K562 (cell line): ENCODE data around the gene LAMA2. TPM values are rescaled to one million over a fixed set of nuclear protein-coding genes. Genes with fewer than 3 reads are reported as not detected.

ENCODE experiments used
- ATAC-seq: fragments of 200-7000 bp; cut with Tn5 transposase; 3 replicates; pipeline ENCODE4 v1.9.1; 2020; ENCODE audit warnings: moderate library complexity
- BruUV-seq: library from RNA; stranded (reverse); fragments of 400-500 nt; replicated peaks from 2 replicates; lab custom pipeline; 2021; lab: Mats Ljungman, UMichigan
- CTCF ChIA-PET: fragments of 300-600 bp; formaldehyde crosslinking; extraction: SDS; loops from one replicate; lab custom pipeline; 2021; ENCODE audit warnings: low intra/inter-chr PET ratio; lab: Yijun Ruan, JAX
- POLR2A ChIA-PET: fragments of 300-600, 350-650 bp; sonication (Branson Sonifier 250); formaldehyde crosslinking; extraction: SDS; loops from one replicate; lab custom pipeline; 2021; ENCODE audit warnings: antibody characterized with exemption, inconsistent platforms; lab: Yijun Ruan, JAX
- DNase-seq, 4 experiments: peaks; one replicate each; pipeline versions ENCODE4 v3.0.0 to v3.0.0-alpha.2; 2011 to 2018; ENCODE audit warnings: low spot score in 3 of 4, mixed read lengths in 3 of 4; ENCODE audit errors: extremely low read depth in 1 of 4
- FAIRE-seq: peaks from 2 replicates; lab custom pipeline; 2011; peaks lifted over from hg19 to GRCh38; lab: Jason Lieb, UNC
- H2AFZ ChIP-seq: 2 replicates; pipeline ENCODE4 v1.6.0; 2011; ENCODE audit warnings: low read depth, low read length, control low read depth, inconsistent platforms
- H3K27ac ChIP-seq: fragments of 200-600 bp; 3 replicates; pipeline ENCODE4 v1.8.0; 2011; ENCODE audit warnings: low read depth, mild to moderate bottlenecking, control low read depth, inconsistent platforms, low read length, moderate library complexity, mixed read lengths; ENCODE audit errors: extremely low read depth
- H3K27me3 ChIP-seq, 2 experiments: fragments of 300-600 bp in 1 of 2; 2 replicates in 1 of 2; 3 replicates in 1 of 2; pipeline versions ENCODE4 v1.6.0 to v1.8.0; 2011; ENCODE audit warnings: inconsistent platforms in 2 of 2, low read length in 2 of 2, mild to moderate bottlenecking in 1 of 2, mixed read lengths in 1 of 2, moderate library complexity in 1 of 2; ENCODE audit not compliant: control insufficient read depth in 2 of 2, insufficient read depth in 2 of 2
- H3K36me3 ChIP-seq: fragments of 300-600 bp; 3 replicates; pipeline ENCODE4 v1.8.0; 2011; ENCODE audit warnings: mild to moderate bottlenecking, low read length, inconsistent platforms; ENCODE audit not compliant: control insufficient read depth, insufficient read depth
- H3K4me1 ChIP-seq, 2 experiments: fragments of 200-600 bp in 1 of 2; replicated peaks in 1 of 2; 2 replicates in 1 of 2; 3 replicates in 1 of 2; pipeline versions ENCODE4 v1.5.1 to v1.8.0; 2011; ENCODE audit warnings: inconsistent platforms in 2 of 2, low read length in 2 of 2, mild to moderate bottlenecking in 1 of 2, mixed read lengths in 1 of 2, moderate library complexity in 1 of 2; ENCODE audit not compliant: control insufficient read depth in 2 of 2, insufficient read depth in 2 of 2
- H3K4me2 ChIP-seq: 2 replicates; pipeline ENCODE4 v1.6.1; 2011; ENCODE audit warnings: low read length, control low read depth, inconsistent platforms, mixed read lengths; ENCODE audit not compliant: insufficient read depth
- H3K4me3 ChIP-seq: fragments of 200-600 bp; sonication (generic), shearing (Covaris generic); 2 replicates; pipeline ENCODE4 v1.5.1; 2016; ENCODE audit warnings: control low read depth, inconsistent platforms
- H3K79me2 ChIP-seq: fragments of 200-600 bp; 3 replicates; pipeline ENCODE4 v1.8.0; 2011; ENCODE audit warnings: low read length, inconsistent platforms; ENCODE audit not compliant: control insufficient read depth, insufficient read depth
- H3K9ac ChIP-seq, 2 experiments: 2 replicates each; pipeline versions ENCODE4 v1.6.0 to v1.6.1; 2011; ENCODE audit warnings: low read depth in 2 of 2, low read length in 2 of 2, control low read depth in 1 of 2, inconsistent platforms in 1 of 2, mild to moderate bottlenecking in 1 of 2, mixed read lengths in 1 of 2; ENCODE audit not compliant: insufficient read depth in 1 of 2
- H3K9me1 ChIP-seq: one replicate; pipeline ENCODE4 v1.6.0; 2011; ENCODE audit warnings: inconsistent platforms, mild to moderate bottlenecking, low read length, moderate library complexity; ENCODE audit not compliant: control insufficient read depth, insufficient read depth
- H3K9me3 ChIP-seq: replicated peaks from 2 replicates; pipeline ENCODE4 v1.5.1; 2011; ENCODE audit warnings: low read depth, low read length, inconsistent platforms; ENCODE audit not compliant: control insufficient read depth, insufficient read depth
- H4K20me1 ChIP-seq: replicated peaks from 2 replicates; pipeline ENCODE4 v1.6.1; 2011; ENCODE audit warnings: low read length, inconsistent platforms, mixed read lengths; ENCODE audit not compliant: control insufficient read depth, insufficient read depth
- BHLHE40 ChIP-seq: IDR thresholded peaks from 2 replicates; pipeline ENCODE4 v1.6.1; 2011; ENCODE audit warnings: low read length, improper control_type of control experiment
- CHD1 ChIP-seq: fragments of 200-600 bp; sonication (generic); IDR thresholded peaks from one replicate; pipeline ENCODE4 v1.6.1; 2012; ENCODE audit warnings: mild to moderate bottlenecking, moderate library complexity, low read length, inconsistent platforms
- FOXA1 ChIP-seq: fragments of 450-650 bp; IDR thresholded peaks from 2 replicates; pipeline ENCODE4 v1.6.1; 2016; ENCODE audit warnings: mild to moderate bottlenecking, borderline replicate concordance
- NCOA2 ChIP-seq, 2 experiments: fragments of 450-650 bp; IDR thresholded peaks; 2 replicates each; pipeline ENCODE4 v1.6.1; 2018; ENCODE audit warnings: mild to moderate bottlenecking in 2 of 2, moderate library complexity in 1 of 2; ENCODE audit not compliant: partially characterized antibody in 2 of 2
- PHB ChIP-seq: fragments of 250-450 bp; sonication (Bioruptor Pico); IDR thresholded peaks from 2 replicates; pipeline ENCODE4 v1.5.0; 2021
- RHOXF2B ChIP-seq: fragments of 250-450 bp; sonication (Bioruptor Pico); conservative IDR thresholded peaks from 2 replicates; pipeline ENCODE4 v1.5.1; 2021
- SMARCB1 ChIP-seq: IDR thresholded peaks from 2 replicates; pipeline ENCODE4 v1.6.1; 2011; ENCODE audit warnings: improper control_type of control experiment, low read depth; ENCODE audit not compliant: insufficient read length
- THRAP3 ChIP-seq: fragments of 450-650 bp; IDR thresholded peaks from 2 replicates; pipeline ENCODE4 v1.6.1; 2016; ENCODE audit warnings: mild to moderate bottlenecking, inconsistent platforms, borderline replicate concordance
- ZNF444 ChIP-seq: fragments of 250-450 bp; sonication (Bioruptor Pico); IDR thresholded peaks from 2 replicates; pipeline ENCODE4 v1.4.0; 2020; ENCODE audit warnings: mild to moderate bottlenecking, moderate library complexity
- WGBS: fragments of 100-300 bp; shearing (Covaris generic); methylation state at CpG from one replicate; pipeline ENCODE4 v1.1.6; 2016; ENCODE audit warnings: low coverage, mixed read lengths; ENCODE audit not compliant: insufficient coverage; ENCODE audit errors: missing lambda C conversion rate; 5-methylcytosine and 5-hydroxymethylcytosine counted together
- in situ Hi-C: fragments of 300-500 bp; cut with MboI; formaldehyde crosslinking; loops from 4 replicates; pipeline ENCODE4 v1.15.0; 2018; ENCODE audit warnings: inconsistent platforms, mixed read lengths
- intact Hi-C: fragments of 100-400 bp; cut with micrococcal nuclease; formaldehyde crosslinking; loops from 2 replicates; pipeline ENCODE4 v1.14.2; 2022
- polyA plus RNA-seq, 8 experiments: library from polyadenylated mRNA; depleted of rRNA in 4 of 8; stranded (reverse) in 5 of 8; unstranded in 3 of 8; fragments of >200 nt; fragmentation: Nextera tagmentation in 2 of 8; fragmentation: Illumina TruSeq in 1 of 8; extraction: Ambion mirVana in 2 of 8; extraction: Trizol in 1 of 8; gene quantifications; 2 replicates each; pipeline versions ENCODE4 v1.2.1 to v1.2.3, GENCODE V29; 2011 to 2014; ENCODE audit warnings: inconsistent platforms in 1 of 8, missing spikeins in 1 of 8
- total RNA-seq, 7 experiments: library from RNA; depleted of rRNA in 6 of 7; stranded (reverse); fragments of >200 nt in 6 of 7; fragmentation: Illumina TruSeq in 2 of 7; extraction: Trizol in 2 of 7; gene quantifications; 2 replicates each; pipeline versions ENCODE4 v1.2.1 to v1.2.3, GENCODE V29; 2011 to 2021; ENCODE audit warnings: low replicate concordance in 1 of 7
- TF ChIP-seq, protein P1 (sequence below): fragments of 200-800 bp; sonication (Bioruptor generic); IDR thresholded peaks from 2 replicates; pipeline ENCODE4 v1.6.1; 2017; ENCODE audit warnings: missing genetic modification characterization, missing compliant biosample characterization
- TF ChIP-seq, protein P2 (sequence below): fragments of 450-650 bp; formaldehyde crosslinking; IDR thresholded peaks from 2 replicates; pipeline ENCODE4 v1.4.0; 2022; ENCODE audit warnings: missing genetic modification characterization

The LAMA2 gene
- total and polyA plus RNA-seq, 9 of the 15 experiments (the other 6 are each of a cell fraction or from before 2014, with no cell fraction given) = 0.04 to 1.5 (median 0.36) TPM

DNA sequence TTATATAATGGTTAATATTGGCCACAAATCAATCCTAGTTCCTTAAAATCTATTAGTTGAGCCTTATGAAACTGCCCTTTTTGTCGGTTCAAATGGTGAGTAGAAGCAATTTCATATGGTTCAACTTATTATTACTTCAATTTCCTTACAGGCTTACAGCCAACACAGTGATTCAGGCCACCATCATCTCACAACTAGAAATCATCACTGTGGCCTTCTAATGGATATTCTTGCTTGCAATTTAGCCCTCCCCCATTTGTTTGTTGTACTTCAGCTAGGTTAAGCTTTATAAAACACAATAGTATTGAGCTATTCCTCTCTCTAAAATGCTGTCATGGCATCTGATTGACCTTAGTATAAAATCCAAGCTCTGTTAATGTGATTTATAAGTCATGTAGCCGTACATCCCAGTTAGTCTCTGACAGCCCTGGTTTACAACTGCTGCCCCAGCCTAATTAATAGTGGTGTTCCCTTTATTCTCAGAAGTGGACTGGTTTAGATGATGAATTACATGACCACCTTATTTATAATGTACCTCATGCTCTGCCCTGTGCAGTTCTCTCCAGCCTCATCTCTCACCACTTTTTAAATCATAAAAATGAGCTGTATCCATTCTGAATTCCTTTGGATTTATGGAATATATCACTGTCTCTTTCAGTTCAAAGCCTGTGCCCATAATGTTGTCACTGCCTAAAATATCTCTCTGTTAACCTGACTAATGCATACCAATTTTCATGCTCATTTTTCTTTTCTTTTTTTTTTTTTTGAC, 36.7 kb downstream of the LAMA2 start:
- ATAC-seq = no peak
- CTCF ChIA-PET = no interaction called here
- POLR2A ChIA-PET = no interaction called here

More for the DNA sequence above, 36.7 kb downstream of the LAMA2 start:
- Histone ChIP-seq H3K79me2 (no peaks in the 10 kb centered on the region), H3K4me1 (no peaks in the 10 kb centered on the region), H4K20me1 (no peaks in the 10 kb centered on the region), H3K9me3 (no peaks in the 10 kb centered on the region), H3K27me3 (no peaks in the 10 kb centered on the region), H3K4me2 (no peak overlapping the region), H3K27ac (no peak overlapping the region), H3K4me3 (no peak overlapping the region), H2AFZ (no peak overlapping the region)
- no peak for DNase-seq
- 0% methylated on average over 2 of the region's 2 CpGs for WGBS
- no TSS peak for BruUV-seq
- in situ Hi-C loops = no loop called here
- intact Hi-C loops = no loop called here
- TF ChIP-seq SMARCB1 = no peak
- no peak for TF ChIP-seq NCOA2 (IDR thresholded peaks at IDR 0.05; ENCODE audit: partially characterized antibody in 2 of 2)
- TF ChIP-seq, protein P1, sequence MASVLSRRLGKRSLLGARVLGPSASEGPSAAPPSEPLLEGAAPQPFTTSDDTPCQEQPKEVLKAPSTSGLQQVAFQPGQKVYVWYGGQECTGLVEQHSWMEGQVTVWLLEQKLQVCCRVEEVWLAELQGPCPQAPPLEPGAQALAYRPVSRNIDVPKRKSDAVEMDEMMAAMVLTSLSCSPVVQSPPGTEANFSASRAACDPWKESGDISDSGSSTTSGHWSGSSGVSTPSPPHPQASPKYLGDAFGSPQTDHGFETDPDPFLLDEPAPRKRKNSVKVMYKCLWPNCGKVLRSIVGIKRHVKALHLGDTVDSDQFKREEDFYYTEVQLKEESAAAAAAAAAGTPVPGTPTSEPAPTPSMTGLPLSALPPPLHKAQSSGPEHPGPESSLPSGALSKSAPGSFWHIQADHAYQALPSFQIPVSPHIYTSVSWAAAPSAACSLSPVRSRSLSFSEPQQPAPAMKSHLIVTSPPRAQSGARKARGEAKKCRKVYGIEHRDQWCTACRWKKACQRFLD = no peak
- TF ChIP-seq, protein P2, sequence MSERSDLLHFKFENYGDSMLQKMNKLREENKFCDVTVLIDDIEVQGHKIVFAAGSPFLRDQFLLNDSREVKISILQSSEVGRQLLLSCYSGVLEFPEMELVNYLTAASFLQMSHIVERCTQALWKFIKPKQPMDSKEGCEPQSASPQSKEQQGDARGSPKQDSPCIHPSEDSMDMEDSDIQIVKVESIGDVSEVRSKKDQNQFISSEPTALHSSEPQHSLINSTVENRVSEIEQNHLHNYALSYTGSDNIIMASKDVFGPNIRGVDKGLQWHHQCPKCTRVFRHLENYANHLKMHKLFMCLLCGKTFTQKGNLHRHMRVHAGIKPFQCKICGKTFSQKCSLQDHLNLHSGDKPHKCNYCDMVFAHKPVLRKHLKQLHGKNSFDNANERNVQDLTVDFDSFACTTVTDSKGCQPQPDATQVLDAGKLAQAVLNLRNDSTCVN = no peak
- no peak for TF ChIP-seq ZNF444 (CRISPR knock-in tag)
- no peak for TF ChIP-seq RHOXF2B (CRISPR knock-in tag)
- TF ChIP-seq FOXA1 = no peak
- TF ChIP-seq THRAP3 = no peak
- TF ChIP-seq BHLHE40 = no peak
- TF ChIP-seq CHD1 = no peak
- TF ChIP-seq PHB (CRISPR knock-in tag) = no peak
- TF ChIP-seq, all 486 proteins: peak for 0
- no peak for FAIRE-seq
- no peak overlapping the region for H3K9ac ChIP-seq
- no peaks in the 10 kb centered on the region for H3K36me3 ChIP-seq
- H3K9me1 ChIP-seq = no peaks in the 10 kb centered on the region
